Neural cell (in vitro differentiated cells): ENCODE measurements around the gene VPS37B. TPM values are rescaled to one million over a fixed set of nuclear protein-coding genes. Genes with fewer than 3 reads are reported as not detected.

Experiments used
- H2AFZ ChIP-seq: fragments of 200-600, 300-800 bp; sonication (generic), shearing (Covaris generic); 2 replicates; pipeline ENCODE4 v1.6.0; 2014; ENCODE audit warnings: low read depth, mild to moderate bottlenecking, antibody characterized with exemption, low read length, moderate library complexity
- H3F3A ChIP-seq: fragments of 200-600 bp; shearing (Covaris generic); 2 replicates; pipeline ENCODE4 v1.6.1; 2016; ENCODE audit warnings: mild to moderate bottlenecking, moderate library complexity, mixed read lengths, antibody characterized with exemption, low read length; ENCODE audit not compliant: insufficient read depth, poor library complexity, severe bottlenecking
- H3K27ac ChIP-seq: fragments of 200-600, 300-800 bp; sonication (generic), shearing (Covaris generic); 2 replicates; pipeline ENCODE4 v1.5.1; 2014; ENCODE audit warnings: mild to moderate bottlenecking, low read length, moderate library complexity
- H3K27me3 ChIP-seq: fragments of 300-800, 200-600 bp; sonication (generic), shearing (Covaris generic); 2 replicates; pipeline ENCODE4 v1.6.0; 2014; ENCODE audit warnings: mild to moderate bottlenecking, low read depth, low read length, moderate library complexity; ENCODE audit not compliant: insufficient read depth
- H3K36me3 ChIP-seq: fragments of 300-800, 200-600 bp; sonication (generic), shearing (Covaris generic); 2 replicates; pipeline ENCODE4 v1.5.1; 2014; ENCODE audit warnings: mild to moderate bottlenecking, antibody characterized with exemption, low read length, moderate library complexity; ENCODE audit not compliant: insufficient read depth
- H3K4me2 ChIP-seq: fragments of 300-800, 200-600 bp; sonication (generic), shearing (Covaris generic); 2 replicates; pipeline ENCODE4 v1.6.0; 2014; ENCODE audit warnings: mild to moderate bottlenecking, low read length
- H3K4me3 ChIP-seq: fragments of 300-800, 200-600 bp; sonication (generic), shearing (Covaris generic); 2 replicates; pipeline ENCODE4 v1.5.1; 2014; ENCODE audit warnings: mild to moderate bottlenecking, low read length, moderate library complexity
- H3K79me2 ChIP-seq: fragments of 200-600 bp; shearing (Covaris generic); replicated peaks from 2 replicates; pipeline ENCODE4 v1.6.0; 2014; ENCODE audit warnings: mild to moderate bottlenecking, low read length, moderate library complexity; ENCODE audit not compliant: insufficient read depth
- H3K9ac ChIP-seq: fragments of 300-800, 200-600 bp; sonication (generic), shearing (Covaris generic); 2 replicates; pipeline ENCODE4 v1.6.1; 2016; ENCODE audit warnings: mild to moderate bottlenecking, low read length, mixed read lengths
- H3K9me2 ChIP-seq: fragments of 200-600 bp; shearing (Covaris generic); 2 replicates; pipeline ENCODE4 v1.6.1; 2016; ENCODE audit warnings: mild to moderate bottlenecking, low read length, mixed read lengths; ENCODE audit not compliant: insufficient read depth
- H3K9me3 ChIP-seq: fragments of 200-600, 300-800 bp; sonication (generic), shearing (Covaris generic); 2 replicates; pipeline ENCODE4 v1.6.1; 2016; ENCODE audit warnings: mild to moderate bottlenecking, mixed run types, low read length, moderate library complexity, mixed read lengths
- H4K20me1 ChIP-seq: fragments of 200-600 bp; shearing (Covaris generic); 2 replicates; pipeline ENCODE4 v1.6.1; 2016; ENCODE audit warnings: mild to moderate bottlenecking, mixed run types; ENCODE audit not compliant: insufficient read depth
- EP300 ChIP-seq: fragments of 450-650 bp; conservative IDR thresholded peaks from 2 replicates; pipeline ENCODE4 v1.6.1; 2014; ENCODE audit warnings: antibody characterized with exemption, mild to moderate bottlenecking, moderate library complexity; ENCODE audit not compliant: poor library complexity, severe bottlenecking
- EZH2 ChIP-seq: fragments of 200-600, 300-800 bp; shearing (Covaris generic), sonication (generic); IDR thresholded peaks from 2 replicates; pipeline ENCODE4 v1.6.1; 2014; ENCODE audit warnings: antibody characterized with exemption, low read length, borderline replicate concordance, mild to moderate bottlenecking; ENCODE audit not compliant: insufficient read depth, poor library complexity, severe bottlenecking
- MXI1 ChIP-seq: fragments of 450-650 bp; conservative IDR thresholded peaks from 2 replicates; pipeline ENCODE4 v1.6.1; 2014; ENCODE audit warnings: antibody characterized with exemption, mild to moderate bottlenecking; ENCODE audit not compliant: poor library complexity, severe bottlenecking
- POLR2AphosphoS5 ChIP-seq: IDR thresholded peaks from 2 replicates; pipeline ENCODE4 v1.6.1; 2012
- RAD21 ChIP-seq: fragments of 450-650 bp; conservative IDR thresholded peaks from 2 replicates; pipeline ENCODE4 v1.6.1; 2014; ENCODE audit warnings: antibody characterized with exemption, mild to moderate bottlenecking, moderate library complexity
- SMC3 ChIP-seq: fragments of 450-650 bp; conservative IDR thresholded peaks from 2 replicates; pipeline ENCODE4 v1.6.1; 2014; ENCODE audit warnings: antibody characterized with exemption, mild to moderate bottlenecking, moderate library complexity; ENCODE audit not compliant: poor library complexity
- TAF1 ChIP-seq: IDR thresholded peaks from 2 replicates; pipeline ENCODE4 v1.6.1; 2012; ENCODE audit warnings: low read depth
- polyA plus RNA-seq: library from polyadenylated mRNA; depleted of rRNA; stranded (reverse); fragments of >200 nt; gene quantifications from 2 replicates; pipeline ENCODE4 v1.2.3, GENCODE V29; 2014
- TF ChIP-seq, protein P1 (sequence below): fragments of 450-650 bp; IDR thresholded peaks from 2 replicates; pipeline ENCODE4 v1.5.1; 2014; ENCODE audit warnings: antibody characterized with exemption, mild to moderate bottlenecking, moderate library complexity; ENCODE audit not compliant: poor library complexity, severe bottlenecking
- TF ChIP-seq, protein P2 (sequence below): IDR thresholded peaks from 2 replicates; pipeline ENCODE4 v1.6.1; 2012; ENCODE audit warnings: borderline replicate concordance

Gene VPS37B
- polyA plus RNA-seq, 1 donor from 2014 or later, result 30.2 TPM

DNA sequence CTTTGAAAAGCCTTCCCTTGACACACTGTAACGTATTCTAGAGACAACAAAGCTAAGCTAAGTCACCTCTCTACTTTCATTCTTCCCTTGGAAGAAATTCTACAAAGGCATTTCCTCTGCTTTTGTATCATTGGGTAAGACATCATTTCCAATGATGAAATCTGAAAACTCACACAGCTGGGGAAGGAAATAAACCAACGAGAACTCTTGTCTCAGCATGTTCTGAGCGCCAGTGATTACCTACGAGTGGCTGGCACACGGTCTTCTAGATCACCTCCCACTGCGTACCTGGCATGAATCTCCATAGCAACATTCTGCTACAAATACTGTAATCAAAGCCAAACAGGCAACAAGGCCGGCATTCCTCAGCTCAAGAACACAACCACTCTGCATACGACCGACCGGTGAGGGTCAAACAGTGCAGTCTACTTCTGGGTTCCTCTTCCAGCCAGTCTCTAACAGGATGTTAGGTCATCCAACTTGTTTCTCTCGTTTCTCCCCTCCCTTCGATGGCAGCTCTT is 7.6 kb downstream of the VPS37B start:
- no peaks in the 10 kb centered on the region for H3K36me3 ChIP-seq
- no peaks in the 10 kb centered on the region for H3K9me2 ChIP-seq
- H3K9ac ChIP-seq, result no peak overlapping the region
- no peak overlapping the region for H2AFZ ChIP-seq
- TF ChIP-seq EZH2, result no peak
- peak; percentile 60 for TF ChIP-seq POLR2AphosphoS5
- TF ChIP-seq, protein P1, sequence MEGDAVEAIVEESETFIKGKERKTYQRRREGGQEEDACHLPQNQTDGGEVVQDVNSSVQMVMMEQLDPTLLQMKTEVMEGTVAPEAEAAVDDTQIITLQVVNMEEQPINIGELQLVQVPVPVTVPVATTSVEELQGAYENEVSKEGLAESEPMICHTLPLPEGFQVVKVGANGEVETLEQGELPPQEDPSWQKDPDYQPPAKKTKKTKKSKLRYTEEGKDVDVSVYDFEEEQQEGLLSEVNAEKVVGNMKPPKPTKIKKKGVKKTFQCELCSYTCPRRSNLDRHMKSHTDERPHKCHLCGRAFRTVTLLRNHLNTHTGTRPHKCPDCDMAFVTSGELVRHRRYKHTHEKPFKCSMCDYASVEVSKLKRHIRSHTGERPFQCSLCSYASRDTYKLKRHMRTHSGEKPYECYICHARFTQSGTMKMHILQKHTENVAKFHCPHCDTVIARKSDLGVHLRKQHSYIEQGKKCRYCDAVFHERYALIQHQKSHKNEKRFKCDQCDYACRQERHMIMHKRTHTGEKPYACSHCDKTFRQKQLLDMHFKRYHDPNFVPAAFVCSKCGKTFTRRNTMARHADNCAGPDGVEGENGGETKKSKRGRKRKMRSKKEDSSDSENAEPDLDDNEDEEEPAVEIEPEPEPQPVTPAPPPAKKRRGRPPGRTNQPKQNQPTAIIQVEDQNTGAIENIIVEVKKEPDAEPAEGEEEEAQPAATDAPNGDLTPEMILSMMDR, result no peak
- TF ChIP-seq, protein P2, sequence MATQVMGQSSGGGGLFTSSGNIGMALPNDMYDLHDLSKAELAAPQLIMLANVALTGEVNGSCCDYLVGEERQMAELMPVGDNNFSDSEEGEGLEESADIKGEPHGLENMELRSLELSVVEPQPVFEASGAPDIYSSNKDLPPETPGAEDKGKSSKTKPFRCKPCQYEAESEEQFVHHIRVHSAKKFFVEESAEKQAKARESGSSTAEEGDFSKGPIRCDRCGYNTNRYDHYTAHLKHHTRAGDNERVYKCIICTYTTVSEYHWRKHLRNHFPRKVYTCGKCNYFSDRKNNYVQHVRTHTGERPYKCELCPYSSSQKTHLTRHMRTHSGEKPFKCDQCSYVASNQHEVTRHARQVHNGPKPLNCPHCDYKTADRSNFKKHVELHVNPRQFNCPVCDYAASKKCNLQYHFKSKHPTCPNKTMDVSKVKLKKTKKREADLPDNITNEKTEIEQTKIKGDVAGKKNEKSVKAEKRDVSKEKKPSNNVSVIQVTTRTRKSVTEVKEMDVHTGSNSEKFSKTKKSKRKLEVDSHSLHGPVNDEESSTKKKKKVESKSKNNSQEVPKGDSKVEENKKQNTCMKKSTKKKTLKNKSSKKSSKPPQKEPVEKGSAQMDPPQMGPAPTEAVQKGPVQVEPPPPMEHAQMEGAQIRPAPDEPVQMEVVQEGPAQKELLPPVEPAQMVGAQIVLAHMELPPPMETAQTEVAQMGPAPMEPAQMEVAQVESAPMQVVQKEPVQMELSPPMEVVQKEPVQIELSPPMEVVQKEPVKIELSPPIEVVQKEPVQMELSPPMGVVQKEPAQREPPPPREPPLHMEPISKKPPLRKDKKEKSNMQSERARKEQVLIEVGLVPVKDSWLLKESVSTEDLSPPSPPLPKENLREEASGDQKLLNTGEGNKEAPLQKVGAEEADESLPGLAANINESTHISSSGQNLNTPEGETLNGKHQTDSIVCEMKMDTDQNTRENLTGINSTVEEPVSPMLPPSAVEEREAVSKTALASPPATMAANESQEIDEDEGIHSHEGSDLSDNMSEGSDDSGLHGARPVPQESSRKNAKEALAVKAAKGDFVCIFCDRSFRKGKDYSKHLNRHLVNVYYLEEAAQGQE, result no peak
- no peak for TF ChIP-seq MXI1
- TF ChIP-seq RAD21, result no peak
- TF ChIP-seq SMC3, result no peak
- peak; percentile 44 for TF ChIP-seq EP300
- TF ChIP-seq TAF1, result no peak
- H3K27ac ChIP-seq, result peak overlapping the region; percentile 47
- peaks cover 84% of the 10 kb centered on the region for H3K79me2 ChIP-seq
- H3K9me3 ChIP-seq, result no peaks in the 10 kb centered on the region
- H3K4me3 ChIP-seq, result peak overlapping the region; percentile 30
- H3K27me3 ChIP-seq, result no peaks in the 10 kb centered on the region
- peaks cover 7% of the 10 kb centered on the region for H3F3A ChIP-seq
- peaks cover 3% of the 10 kb centered on the region for H4K20me1 ChIP-seq
- H3K4me2 ChIP-seq, result peak overlapping the region; percentile 34

DNA sequence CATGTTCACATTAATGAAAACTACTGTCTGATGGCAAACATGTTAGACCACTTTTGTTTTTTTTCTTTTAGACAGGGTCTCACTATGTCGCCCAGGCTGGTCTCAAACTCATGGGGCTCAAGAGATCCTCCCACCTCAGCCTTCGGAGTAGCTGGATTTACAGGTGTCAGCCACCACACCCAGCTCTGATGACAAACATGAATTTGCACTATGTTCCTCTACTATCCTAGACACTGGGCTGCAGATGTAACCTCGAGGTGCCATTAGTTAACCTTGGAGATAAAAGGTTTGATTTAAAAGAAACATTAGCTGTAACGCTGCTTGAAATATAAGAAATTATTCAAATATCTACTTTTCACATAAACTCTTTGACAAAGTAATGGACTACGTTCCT is 8.1 kb downstream of the VPS37B start:
- no peak for TF ChIP-seq EZH2
- no peak for TF ChIP-seq EP300
- TF ChIP-seq TAF1, result no peak
- TF ChIP-seq MXI1, result no peak
- TF ChIP-seq, protein P2, result no peak
- no peak for TF ChIP-seq POLR2AphosphoS5
- no peak for TF ChIP-seq SMC3
- no peak for TF ChIP-seq RAD21
- Histone ChIP-seq H2AFZ (no peak overlapping the region), H3K4me2 (no peak overlapping the region), H3K27me3 (no peaks in the 10 kb centered on the region), H3K27ac (peak overlapping the region; percentile 47), H3K9me2 (no peaks in the 10 kb centered on the region), H3F3A (peaks cover 7% of the 10 kb centered on the region), H3K79me2 (peaks cover 84% of the 10 kb centered on the region), H4K20me1 (peaks cover 3% of the 10 kb centered on the region), H3K9ac (no peak overlapping the region), H3K36me3 (no peaks in the 10 kb centered on the region), H3K9me3 (no peaks in the 10 kb centered on the region), H3K4me3 (peak overlapping the region; percentile 30)
